Testis (tissue), 3 donors: Measurements from ENCODE around the gene OSGEP. TPM values are rescaled to one million over a fixed set of nuclear protein-coding genes. Genes with fewer than 3 reads are reported as not detected.

ENCODE experiments used
- DNase-seq: peaks from one replicate; pipeline ENCODE4 v3.0.0-alpha.2; 2019
- H3K27ac ChIP-seq, 2 donors: fragments of 200-600 bp; sonication (generic); one replicate each; pipeline ENCODE4 v1.5.1; 2019
- H3K27me3 ChIP-seq: fragments of 200-600 bp; sonication (generic); one replicate; pipeline ENCODE4 v1.5.1; 2019
- H3K36me3 ChIP-seq: fragments of 200-600 bp; sonication (generic); one replicate; pipeline ENCODE4 v1.5.1; 2017; ENCODE audit warnings: low read depth; ENCODE audit errors: missing control alignments
- H3K4me1 ChIP-seq: fragments of 200-600 bp; sonication (generic); one replicate; pipeline ENCODE4 v1.5.1; 2019
- H3K4me3 ChIP-seq, 2 donors: fragments of 200-600 bp; sonication (generic); one replicate each; pipeline ENCODE4 v1.5.1; 2017 to 2019
- H3K9me3 ChIP-seq: fragments of 200-600 bp; sonication (generic); one replicate; pipeline ENCODE4 v1.5.1; 2017
- CTCF ChIP-seq, 3 experiments: fragments of 450-650 bp in 2 of 3; fragments of 200-600 bp in 1 of 3; sonication (generic) in 1 of 3; IDR thresholded peaks; one replicate each; pipeline ENCODE4 v1.5.1; 2016 to 2019; ENCODE audit warnings: antibody characterized with exemption in 3 of 3, mild to moderate bottlenecking in 2 of 3, moderate library complexity in 1 of 3
- POLR2A ChIP-seq: fragments of 450-650 bp; IDR thresholded peaks from one replicate; pipeline ENCODE4 v1.6.1; 2017; ENCODE audit warnings: antibody characterized with exemption, mild to moderate bottlenecking, moderate library complexity
- WGBS, 2 donors: methylation state at CpG; one replicate each; pipeline ENCODE4 v1.1.5; 2018; 5-methylcytosine and 5-hydroxymethylcytosine counted together
- intact Hi-C: fragments of 100-400 bp; cut with DNase I; formaldehyde crosslinking; loops from one replicate; pipeline ENCODE4 v1.15.1; 2023; ENCODE audit warnings: low total_unique reads
- polyA plus RNA-seq: library from polyadenylated mRNA; stranded (reverse); fragments of 350-450 nt; fragmentation: Illumina TruSeq; extraction: RNeasy Lipid Tissue Mini Kit (QIAGEN cat#74804); gene quantifications from one replicate; pipeline ENCODE4 v1.2.3, GENCODE V29; 2014; ENCODE audit warnings: low read depth, low replicate concordance; ENCODE audit not compliant: insufficient read depth
- total RNA-seq, 2 donors: library from RNA; depleted of rRNA; stranded (reverse); fragments of >200 nt; gene quantifications; one replicate each; pipeline ENCODE4 v1.2.3, GENCODE V29; 2016

The OSGEP gene
- total and polyA plus RNA-seq, 3 donors from 2014 or later, result 19.9 to 58.8 (median 47.2) TPM

- TF ChIP-seq CTCF (IDR thresholded peaks at IDR 0.05) (no peak), POLR2A (no peak)
- no peak overlapping the region for H3K4me3 ChIP-seq
- no peaks in the 10 kb centered on the region for H3K36me3 ChIP-seq
- no peak for DNase-seq
- 70 to 77% methylated on average over 1 of the region's 1 CpG for WGBS, 2 donors
- intact Hi-C loops, result no loop called here
- H3K4me1 ChIP-seq, result peaks cover under 1% of the 10 kb centered on the region
- H3K9me3 ChIP-seq, result no peaks in the 10 kb centered on the region
- no peak overlapping the region for H3K27ac ChIP-seq
- H3K27me3 ChIP-seq, result no peaks in the 10 kb centered on the region
Observed at GRCh38 chr14:20419419-20419818, 35.2 kb downstream of the OSGEP start.

- intact Hi-C loops, result no loop called here
Observed at GRCh38 chr14:20418501-20418909, 36.1 kb downstream of the OSGEP start.

GRCh38 chr14:20417250-20418186 lies 37.1 kb downstream of the OSGEP start:
- Histone ChIP-seq H3K9me3 (no peaks in the 10 kb centered on the region), H3K27ac (no peak overlapping the region), H3K4me1 (peaks cover 7% of the 10 kb centered on the region), H3K36me3 (no peaks in the 10 kb centered on the region), H3K27me3 (no peaks in the 10 kb centered on the region), H3K4me3 (no peak overlapping the region)
- no peak for DNase-seq
- TF ChIP-seq CTCF (IDR thresholded peaks at IDR 0.05) (no peak), POLR2A (no peak)
- 75 to 88% methylated on average over 7 of the region's 7 CpGs for WGBS, 2 donors
- intact Hi-C loops, result no loop called here

More at GRCh38 chr14:20418501-20418909, 36.1 kb downstream of the OSGEP start:
- Histone ChIP-seq H3K4me3 (no peak overlapping the region), H3K4me1 (peaks cover 7% of the 10 kb centered on the region), H3K27ac (no peak overlapping the region), H3K9me3 (no peaks in the 10 kb centered on the region), H3K36me3 (no peaks in the 10 kb centered on the region), H3K27me3 (no peaks in the 10 kb centered on the region)
- no peak for DNase-seq
- WGBS, 2 donors, result 92 to 98% methylated on average over 2 of the region's 2 CpGs
- TF ChIP-seq CTCF (IDR thresholded peaks at IDR 0.05) (no peak), POLR2A (no peak)

- Histone ChIP-seq H3K9me3 (no peaks in the 10 kb centered on the region), H3K36me3 (no peaks in the 10 kb centered on the region), H3K4me1 (peaks cover 11% of the 10 kb centered on the region), H3K27me3 (no peaks in the 10 kb centered on the region), H3K27ac (no peak overlapping the region), H3K4me3 (no peak overlapping the region)
- WGBS, 2 donors, result 92 to 93% methylated on average over 2 of the region's 2 CpGs
- no peak for TF ChIP-seq CTCF (IDR thresholded peaks at IDR 0.05)
- no peak for TF ChIP-seq POLR2A
- no peak for DNase-seq
- intact Hi-C loops, result no loop called here
Observed at GRCh38 chr14:20416223-20416622, 38.4 kb downstream of the OSGEP start.
